Left ventricle myocardium inferior (tissue), 1 donor: ENCODE data around the gene ECI1. TPM values are rescaled to one million over a fixed set of nuclear protein-coding genes. Genes with fewer than 3 reads are reported as not detected.
"Not testable (repeated sequence)": the region's sequence is repeated elsewhere in the genome, so short reads cannot be mapped to it uniquely, and the experiment has no call there.

Experiments used
- DNase-seq: peaks from one replicate; pipeline ENCODE4 v3.0.0-alpha.2; 2020
- H3K27ac ChIP-seq: fragments of 200-600 bp; replicated peaks from 2 replicates; pipeline ENCODE4 v1.8.0; 2021
- H3K27me3 ChIP-seq: fragments of 200-600 bp; 2 replicates; pipeline ENCODE4 v1.8.0; 2021; ENCODE audit warnings: low read depth
- H3K36me3 ChIP-seq: fragments of 200-600 bp; 2 replicates; pipeline ENCODE4 v1.8.0; 2021
- H3K4me1 ChIP-seq: fragments of 200-600 bp; 2 replicates; pipeline ENCODE4 v1.8.0; 2021
- H3K4me3 ChIP-seq: fragments of 200-600 bp; 2 replicates; pipeline ENCODE4 v1.8.0; 2021; ENCODE audit warnings: mild to moderate bottlenecking, moderate library complexity
- H3K9me3 ChIP-seq: fragments of 200-600 bp; replicated peaks from 2 replicates; pipeline ENCODE4 v1.8.0; 2021
- intact Hi-C: fragments of 100-400 bp; cut with micrococcal nuclease; formaldehyde crosslinking; loops from one replicate; pipeline ENCODE4 v1.11.0; 2022
- total RNA-seq: library from RNA; stranded (reverse); fragmentation: NEBNext Ultra II Directional; extraction: Animal tissue kit (Norgen Biotek cat#: 25700); gene quantifications from one replicate; pipeline ENCODE4 v1.2.1, GENCODE V29; 2021
- TF ChIP-seq, protein P1 (sequence below): fragments of 200-600 bp; IDR thresholded peaks from 2 replicates; pipeline ENCODE4 v1.8.0; 2021; ENCODE audit warnings: antibody characterized with exemption, mild to moderate bottlenecking, borderline replicate concordance
- donor health status: DM: no; HTN: yes; CAD: no; lungs with severe emphysema.

The ECI1 gene
- total RNA-seq, 1 donor from 2014 or later, result 165 TPM

DNA sequence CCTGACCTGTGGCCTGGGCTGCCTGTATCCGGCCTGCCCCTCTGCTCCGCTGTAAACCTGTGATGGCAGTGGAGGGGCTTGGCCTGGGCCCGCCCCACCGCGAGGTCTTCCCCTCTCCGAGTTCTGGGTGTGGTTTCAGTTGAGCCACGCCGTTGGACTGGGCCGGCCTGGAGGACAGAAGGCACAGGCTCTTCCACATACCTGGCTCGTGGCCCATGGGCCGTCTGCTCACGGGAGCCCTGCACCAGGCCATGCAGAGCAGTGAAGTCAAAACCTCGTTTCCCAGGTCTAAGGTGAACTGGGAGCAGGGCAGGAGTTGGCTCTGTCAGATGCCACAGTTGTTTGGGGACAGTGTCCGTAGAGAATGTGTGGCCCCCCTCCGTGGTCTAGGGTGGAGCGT is 22.1 kb upstream of the ECI1 start:
- Histone ChIP-seq H3K27ac (no peak overlapping the region), H3K9me3 (no peaks in the 10 kb centered on the region), H3K4me1 (peaks cover 16% of the 10 kb centered on the region), H3K27me3 (no peaks in the 10 kb centered on the region), H3K36me3 (no peaks in the 10 kb centered on the region), H3K4me3 (no peak overlapping the region)
- no peak for DNase-seq
- TF ChIP-seq, protein P1, sequence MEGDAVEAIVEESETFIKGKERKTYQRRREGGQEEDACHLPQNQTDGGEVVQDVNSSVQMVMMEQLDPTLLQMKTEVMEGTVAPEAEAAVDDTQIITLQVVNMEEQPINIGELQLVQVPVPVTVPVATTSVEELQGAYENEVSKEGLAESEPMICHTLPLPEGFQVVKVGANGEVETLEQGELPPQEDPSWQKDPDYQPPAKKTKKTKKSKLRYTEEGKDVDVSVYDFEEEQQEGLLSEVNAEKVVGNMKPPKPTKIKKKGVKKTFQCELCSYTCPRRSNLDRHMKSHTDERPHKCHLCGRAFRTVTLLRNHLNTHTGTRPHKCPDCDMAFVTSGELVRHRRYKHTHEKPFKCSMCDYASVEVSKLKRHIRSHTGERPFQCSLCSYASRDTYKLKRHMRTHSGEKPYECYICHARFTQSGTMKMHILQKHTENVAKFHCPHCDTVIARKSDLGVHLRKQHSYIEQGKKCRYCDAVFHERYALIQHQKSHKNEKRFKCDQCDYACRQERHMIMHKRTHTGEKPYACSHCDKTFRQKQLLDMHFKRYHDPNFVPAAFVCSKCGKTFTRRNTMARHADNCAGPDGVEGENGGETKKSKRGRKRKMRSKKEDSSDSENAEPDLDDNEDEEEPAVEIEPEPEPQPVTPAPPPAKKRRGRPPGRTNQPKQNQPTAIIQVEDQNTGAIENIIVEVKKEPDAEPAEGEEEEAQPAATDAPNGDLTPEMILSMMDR, result no peak
- intact Hi-C loops, result no loop called here

DNA sequence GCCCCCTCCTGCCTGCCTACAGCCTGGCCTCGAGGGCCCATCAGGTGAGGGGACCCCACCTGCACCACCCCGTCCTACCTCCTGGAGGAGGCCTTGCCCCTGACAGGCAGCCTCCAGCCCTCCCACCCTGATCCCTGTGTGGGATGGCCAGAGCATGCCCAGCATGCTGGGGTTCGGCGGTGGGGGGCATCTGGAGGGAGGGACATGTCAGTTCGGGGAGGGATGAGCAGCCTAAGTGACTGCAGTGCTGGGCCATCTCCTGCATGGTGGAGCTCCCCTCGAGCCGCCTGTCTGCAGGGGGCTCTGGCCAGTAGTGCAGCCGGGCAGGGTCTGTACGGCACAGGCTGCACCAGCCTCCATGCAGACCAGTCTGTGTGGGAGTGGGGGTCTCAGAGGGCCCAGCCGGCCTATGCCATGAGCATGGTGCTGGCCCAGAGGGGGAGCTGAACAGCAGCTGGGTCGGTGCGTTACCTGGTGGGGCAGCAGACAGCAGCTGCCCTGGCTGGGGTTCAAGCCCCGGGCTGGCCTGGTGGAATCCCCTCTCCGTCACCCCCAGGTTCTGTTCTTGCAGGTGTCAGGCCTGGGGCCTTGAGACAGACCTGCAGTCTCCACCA is 20.6 kb upstream of the ECI1 start:
- no peaks in the 10 kb centered on the region for H3K27me3 ChIP-seq
- intact Hi-C loops, result no loop called here
- H3K9me3 ChIP-seq, result no peaks in the 10 kb centered on the region
- TF ChIP-seq, protein P1, result no peak
- H3K4me1 ChIP-seq, result peaks cover 26% of the 10 kb centered on the region
- no peak overlapping the region for H3K4me3 ChIP-seq
- no peaks in the 10 kb centered on the region for H3K36me3 ChIP-seq
- no peak for DNase-seq
- H3K27ac ChIP-seq, result no peak overlapping the region

DNA sequence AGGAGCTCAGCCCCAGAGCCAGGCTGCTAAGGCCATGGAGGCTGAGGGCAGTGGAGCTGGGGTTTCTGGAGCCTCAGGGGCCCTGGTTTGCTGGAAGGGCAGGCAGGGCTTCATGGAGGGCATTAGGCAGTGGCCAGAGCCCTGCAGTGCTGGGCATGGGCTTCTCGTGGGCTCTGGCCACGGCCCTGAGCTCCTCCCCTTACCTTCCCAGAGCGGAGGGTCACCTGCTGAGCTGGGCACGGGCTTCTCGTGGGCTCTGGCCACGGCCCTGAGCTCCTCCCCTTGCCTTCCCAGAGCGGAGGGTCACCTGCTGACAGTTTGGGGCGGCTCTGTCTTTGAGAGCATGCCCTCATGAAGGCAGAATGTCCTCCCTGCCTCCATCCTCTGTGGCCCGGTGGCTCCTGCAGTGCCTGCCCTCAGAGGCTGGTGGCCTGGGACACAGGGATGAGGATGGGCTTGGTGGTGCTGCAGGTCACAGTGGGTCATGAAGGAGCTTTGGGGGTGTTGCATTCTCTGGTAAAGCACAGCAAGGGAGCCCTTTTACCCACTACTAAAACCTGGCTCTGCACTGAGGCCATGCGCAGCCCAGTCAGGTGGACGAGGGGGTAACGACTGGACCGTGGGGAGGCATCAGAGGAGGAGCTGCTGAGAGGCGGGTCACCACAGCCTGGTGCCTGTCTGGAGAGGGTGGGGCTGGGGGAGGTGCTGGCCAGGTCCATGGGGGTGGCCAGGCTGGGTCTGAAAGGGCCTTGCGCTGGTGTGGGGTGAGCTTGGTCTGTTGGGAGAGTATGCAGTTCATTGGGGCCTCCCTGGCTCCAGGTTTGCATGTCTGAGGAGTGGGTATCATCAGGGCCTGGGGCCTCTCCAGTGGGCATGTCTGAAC is 19.4 kb upstream of the ECI1 start:
- no peak for DNase-seq
- intact Hi-C loops, result no loop called here
- TF ChIP-seq, protein P1, result no peak
- H3K4me1 ChIP-seq, result peaks cover 37% of the 10 kb centered on the region
- no peak overlapping the region for H3K27ac ChIP-seq
- no peaks in the 10 kb centered on the region for H3K36me3 ChIP-seq
- no peaks in the 10 kb centered on the region for H3K9me3 ChIP-seq
- H3K27me3 ChIP-seq, result no peaks in the 10 kb centered on the region
- no peak overlapping the region for H3K4me3 ChIP-seq

DNA sequence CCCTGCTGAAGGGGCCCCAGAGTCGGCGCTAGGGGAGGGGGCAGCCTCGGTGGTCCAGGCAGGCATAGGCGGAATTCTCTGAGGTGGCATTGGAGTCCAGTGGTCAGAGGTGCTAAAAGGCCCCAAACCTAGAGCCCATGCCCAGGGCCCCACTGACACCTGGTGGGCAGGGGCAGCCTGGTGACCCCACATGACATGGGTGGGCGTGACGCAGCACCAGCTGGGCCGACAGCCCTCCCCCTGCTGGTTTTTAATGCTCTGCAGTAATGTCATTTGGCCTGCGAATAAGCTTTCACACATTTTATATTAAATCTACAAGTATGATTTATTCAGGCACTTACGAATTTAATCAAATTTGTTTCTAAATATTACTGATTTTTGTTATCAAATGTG is 18.7 kb upstream of the ECI1 start:
- Histone ChIP-seq H3K4me1 (peaks cover 44% of the 10 kb centered on the region), H3K9me3 (no peaks in the 10 kb centered on the region), H3K36me3 (no peaks in the 10 kb centered on the region), H3K27me3 (no peaks in the 10 kb centered on the region), H3K4me3 (no peak overlapping the region), H3K27ac (no peak overlapping the region)
- intact Hi-C loops, result no loop called here
- TF ChIP-seq, protein P1, result no peak
- no peak for DNase-seq

DNA sequence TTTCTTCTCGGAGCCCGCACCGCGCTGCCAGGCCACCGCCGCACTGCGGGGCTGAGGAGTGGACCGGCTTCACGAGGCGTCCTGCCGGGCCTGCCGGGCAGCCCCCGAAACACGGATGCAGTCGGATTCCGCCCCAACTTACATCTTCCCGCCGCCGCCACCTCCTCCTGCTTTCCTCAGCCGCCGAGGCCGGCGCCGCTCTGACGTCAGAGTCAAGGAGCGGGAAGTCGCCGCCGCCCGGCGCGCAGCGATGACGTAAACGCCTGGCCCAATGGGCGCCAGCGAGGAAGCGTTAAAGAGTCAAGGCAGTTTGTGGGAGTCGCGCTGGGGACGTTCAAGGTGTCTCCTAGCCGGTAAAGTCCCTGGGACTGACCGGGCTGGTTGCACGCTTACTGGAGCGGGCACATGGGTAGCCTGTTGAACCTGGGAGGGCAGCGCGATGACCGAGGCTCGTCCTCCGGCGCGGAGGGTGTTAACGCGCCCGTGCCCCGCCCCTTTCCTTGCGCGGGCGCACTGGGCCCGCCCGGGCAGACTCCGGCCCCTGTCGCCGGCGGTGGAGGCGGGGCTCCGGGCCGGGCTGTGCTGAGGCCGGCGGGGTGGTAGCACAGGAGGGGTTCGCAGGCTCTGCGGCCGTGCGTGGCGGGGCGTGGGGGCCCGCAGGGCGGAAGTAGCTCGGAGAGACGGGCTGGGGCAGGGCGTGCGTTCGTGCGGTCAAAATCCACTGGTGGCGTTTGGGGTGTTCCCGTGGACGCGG is 16.7 kb upstream of the ECI1 start, which contains the start of gene RNPS1:
Gene RNPS1, minus strand, starts transcription at position 214 of the 754 bp plus-strand sequence. CDS start 3,483 bp downstream, outside the sequence.
- H3K27me3 ChIP-seq, result no peaks in the 10 kb centered on the region
- H3K9me3 ChIP-seq, result no peaks in the 10 kb centered on the region
- peaks cover 13% of the 10 kb centered on the region for H3K36me3 ChIP-seq
- peak within 1 kb of the TSS; percentile 97 for H3K27ac ChIP-seq
- intact Hi-C loops, result no loop called here
- peak within 1 kb of the TSS; percentile 99 for H3K4me3 ChIP-seq
- H3K4me1 ChIP-seq, result peaks cover 49% of the 10 kb centered on the region
- TF ChIP-seq, protein P1, result no peak
- DNase-seq, result peak; percentile 98

DNA sequence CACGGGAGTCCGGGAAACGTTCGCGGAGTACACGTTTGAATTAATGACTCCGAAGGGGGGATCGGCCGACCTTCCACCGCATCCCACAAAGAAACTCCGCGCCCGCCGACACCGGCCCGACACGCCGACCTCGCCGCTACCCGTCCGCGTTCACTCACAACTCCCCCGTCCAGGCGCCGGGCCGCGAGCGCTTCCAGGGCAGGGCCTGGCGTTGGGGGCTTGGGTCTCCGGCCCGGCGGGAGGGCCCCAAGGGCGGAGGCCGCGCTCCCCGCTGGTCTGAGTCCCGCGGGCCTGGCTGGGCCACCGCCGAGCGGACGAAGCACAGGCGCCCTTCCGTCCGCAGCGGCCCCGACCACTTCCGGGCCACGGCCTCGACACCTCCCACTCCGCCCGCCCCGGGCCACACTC is 16.1 kb upstream of the ECI1 start:
- H3K4me3 ChIP-seq, result peak overlapping the region; percentile 99
- H3K27me3 ChIP-seq, H3K9me3 ChIP-seq, intact Hi-C loops, DNase-seq: not testable (repeated sequence)
- H3K27ac ChIP-seq, result peak overlapping the region; percentile 97
- H3K4me1 ChIP-seq, result peaks cover 49% of the 10 kb centered on the region
- H3K36me3 ChIP-seq, result peaks cover 18% of the 10 kb centered on the region

DNA sequence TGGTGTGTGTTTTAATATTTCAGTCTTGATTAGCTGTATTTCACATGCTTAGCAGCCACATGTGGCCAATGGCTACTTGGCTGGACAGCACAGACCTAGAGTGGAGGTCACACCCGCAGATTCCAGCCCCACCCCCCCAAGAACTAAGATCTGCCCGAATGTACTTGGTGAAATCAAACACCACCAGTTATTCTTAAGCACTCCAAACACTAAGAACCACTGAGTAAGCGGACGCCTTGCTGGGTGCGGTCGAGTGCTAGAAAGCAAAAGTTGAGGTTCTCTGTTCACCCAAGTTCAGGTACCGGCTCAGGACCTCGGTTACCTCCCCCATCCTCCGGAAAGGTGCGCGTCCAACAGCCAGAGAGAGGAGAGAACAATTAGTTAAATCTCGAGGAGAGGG is 15.5 kb upstream of the ECI1 start:
- H3K36me3 ChIP-seq, result peaks cover 25% of the 10 kb centered on the region
- peak overlapping the region; percentile 99 for H3K4me3 ChIP-seq
- H3K27ac ChIP-seq, result peak overlapping the region; percentile 97
- peaks cover 49% of the 10 kb centered on the region for H3K4me1 ChIP-seq
- DNase-seq, intact Hi-C loops, H3K9me3 ChIP-seq, H3K27me3 ChIP-seq: not testable (repeated sequence)

DNA sequence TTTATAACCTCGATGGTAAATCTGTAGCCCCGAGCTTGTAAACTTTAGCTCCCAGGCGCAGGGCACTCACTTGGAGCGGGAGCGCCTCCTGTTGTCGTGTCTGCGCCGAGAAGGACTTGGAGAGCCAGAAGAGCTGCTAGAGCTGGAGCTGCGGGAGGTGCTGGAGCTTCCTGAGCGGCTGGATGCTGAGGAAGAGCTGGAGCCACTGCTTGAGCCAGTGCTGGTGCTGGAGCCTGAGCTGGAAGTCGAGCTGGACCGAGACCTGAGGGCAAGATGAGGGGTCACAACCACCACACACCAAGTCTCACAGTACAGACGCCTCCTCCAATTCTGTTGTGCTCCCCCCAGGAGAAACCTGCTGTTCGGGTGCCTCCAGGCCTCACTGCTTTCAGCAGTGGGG is 11.6 kb upstream of the ECI1 start:
- H3K27ac ChIP-seq, H3K9me3 ChIP-seq, H3K4me3 ChIP-seq, intact Hi-C loops, H3K27me3 ChIP-seq, DNase-seq: not testable (repeated sequence)
- H3K4me1 ChIP-seq, result peaks cover 32% of the 10 kb centered on the region
- peaks cover 63% of the 10 kb centered on the region for H3K36me3 ChIP-seq
